ENCODE measurements around the gene C16orf74. TPM values are rescaled to one million over a fixed set of nuclear protein-coding genes. Genes with fewer than 3 reads are reported as not detected.
A peak's percentile ranks its signal among the peaks of the same experiment; 100 is the strongest.

The C16orf74 gene
- polyA plus RNA-seq, 2 of the 4 experiments (the other 2 are of a cell fraction), result 3.8 to 9.1 TPM

- no peaks in the 10 kb centered on the region for H3K4me1 ChIP-seq
- H3K9me3 ChIP-seq, result no peaks in the 10 kb centered on the region
- WGBS (ENCODE audit: missing lambda C conversion rate), result 89% methylated on average over 17 of the region's 20 CpGs
- no peak overlapping the region for H3K4me2 ChIP-seq
- ChIA-PET POLR2A (no interaction called here), CTCF (interaction anchor here (0.6 to 10.7 kb wide), 4 partner anchors 10 to 548 kb away, joined by 3 to 130 read pairs (median 66); no protein-coding TSS in a partner anchor)
- no peak for TF ChIP-seq REST (IDR thresholded peaks at IDR 0.05)
- no peak for TF ChIP-seq RNF2 (IDR thresholded peaks at IDR 0.05; ENCODE audit: borderline replicate concordance, low read depth)
- TF ChIP-seq MYC (IDR thresholded peaks at IDR 0.05; ENCODE audit: borderline replicate concordance, low read length), result no peak
- no peak for TF ChIP-seq E2F6 (IDR thresholded peaks at IDR 0.05; ENCODE audit: borderline replicate concordance, low read depth)
- H3K4me3 ChIP-seq, result no peak overlapping the region
- ATAC-seq (no peak), FAIRE-seq (no peak), DNase-seq (ENCODE audit: low read depth in 1 of 2, low spot score in 1 of 2) (no peak)
- H3K27ac ChIP-seq, result no peak overlapping the region
These were observed 28.6 kb downstream of the C16orf74 start for GRCh38 chr16:85722128-85722893.

- Histone ChIP-seq H3K4me3 (no peak overlapping the region), H3K9me3 (no peaks in the 10 kb centered on the region), H3K4me1 (no peaks in the 10 kb centered on the region), H3K4me2 (no peak overlapping the region), H3K27ac (0 out of 6 replicates have a peak overlapping the region, but pooled peaks of 1 of the 2 experiments have one; percentile 17)
- CTCF ChIA-PET, result interaction anchor here (0.6 to 10.7 kb wide), 9 partner anchors 12 to 1473 kb away, joined by 3 to 130 read pairs (median 4); no protein-coding TSS in a partner anchor
- no peak for TF ChIP-seq TP53 (CRISPR knock-in tag; IDR thresholded peaks at IDR 0.05)
- no peak for TF ChIP-seq FOSB (CRISPR knock-in tag; IDR thresholded peaks at IDR 0.05)
- no peak for TF ChIP-seq HDAC2 (IDR thresholded peaks at IDR 0.05)
- no peak for TF ChIP-seq RAD21 (conservative IDR thresholded peaks at IDR 0.05 in 1 of 2, IDR thresholded peaks at IDR 0.05 in 1 of 2)
- TF ChIP-seq ATOH8 (CRISPR knock-in tag; IDR thresholded peaks at IDR 0.05; ENCODE audit: low read depth), result no peak
- no peak for TF ChIP-seq RNF2 (IDR thresholded peaks at IDR 0.05; ENCODE audit: borderline replicate concordance, low read depth)
- TF ChIP-seq TFCP2L1 (CRISPR knock-in tag; IDR thresholded peaks at IDR 0.05), result no peak
- no peak for TF ChIP-seq CEBPB (IDR thresholded peaks at IDR 0.05)
- no peak for TF ChIP-seq SREBF2 (IDR thresholded peaks at IDR 0.05)
- no peak for TF ChIP-seq MAFK (IDR thresholded peaks at IDR 0.05; ENCODE audit: partially characterized antibody)
- no peak for TF ChIP-seq NPAS2 (CRISPR knock-in tag; IDR thresholded peaks at IDR 0.05; ENCODE audit: borderline replicate concordance)
- TF ChIP-seq CBX2 (IDR thresholded peaks at IDR 0.05; ENCODE audit: borderline replicate concordance, low read depth), result no peak
- TF ChIP-seq ZC3H11A (IDR thresholded peaks at IDR 0.05), result no peak
- TF ChIP-seq ZSCAN20 (CRISPR knock-in tag; IDR thresholded peaks at IDR 0.05), result no peak
- no peak for DNase-seq (ENCODE audit: low read depth in 1 of 2, low spot score in 1 of 2)
- FAIRE-seq, result no peak
- peak in 1 of 2 experiments; percentile 5; a peak in 1 of 6 replicates for ATAC-seq
- 61% methylated on average over 4 of the region's 4 CpGs for WGBS (ENCODE audit: missing lambda C conversion rate)
- POLR2A ChIA-PET, result no interaction called here
These were observed 30.6 kb downstream of the C16orf74 start for GRCh38 chr16:85720302-85720637.
